ENCODE measurements around the gene HTR1A. TPM values are rescaled to one million over a fixed set of nuclear protein-coding genes. Genes with fewer than 3 reads are reported as not detected.

The HTR1A gene
- total and polyA plus RNA-seq, 2 of the 8 experiments (the other 6 are each of a cell fraction or from before 2014, with no cell fraction given) = 4.7 to 6.5 TPM

DNA sequence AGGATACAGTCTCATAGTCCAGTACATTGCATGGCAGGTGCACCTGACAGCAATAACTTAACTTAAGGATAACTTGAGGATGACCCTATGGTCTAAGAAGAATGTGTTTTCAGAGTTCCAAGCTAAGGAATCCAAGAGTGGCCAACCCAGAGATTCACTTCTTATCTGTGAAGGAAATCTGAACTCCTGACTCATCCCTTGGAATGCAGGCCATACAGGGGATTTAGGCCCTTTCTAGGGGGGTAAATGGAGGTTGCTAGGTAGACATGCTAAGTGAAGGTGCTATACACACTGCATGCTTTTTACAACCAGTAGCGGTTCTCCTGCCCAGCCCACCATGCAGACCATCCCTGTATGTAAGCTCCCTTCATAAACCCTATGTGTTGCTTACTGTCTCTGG is 50.4 kb downstream of the HTR1A start (continued):
- no peak for TF ChIP-seq JUND (IDR thresholded peaks at IDR 0.05; ENCODE audit: low read length)
- no peak for TF ChIP-seq CEBPB (IDR thresholded peaks at IDR 0.05; ENCODE audit: low read depth, low read length)

Other genes with a start within 250 kb of the HTR1A start
- 2.3 and 2.4 TPM in 2 replicates for gene RNF180, start 203.4 kb upstream of the HTR1A start, total RNA-seq (2021; fragmentation: NEBNext Ultra II Directional; extraction: Animal tissue kit (Norgen Biotek cat#: 25700))
- 0.38 and 0.39 TPM in 2 replicates for gene RNF180, start 203.4 kb upstream of the HTR1A start, polyA plus RNA-seq (2011; rRNA removed)